ENCODE measurements around the gene LRPPRC.
A peak's percentile ranks its signal among the peaks of the same experiment; 100 is the strongest.
"Not testable (repeated sequence)": the region's sequence is repeated elsewhere in the genome, so short reads cannot be mapped to it uniquely, and the experiment has no call there.

LRPPRC gene

GRCh38 chr2:43911136-43911790 is 84.5 kb downstream of the LRPPRC start:
- DNase-seq (ENCODE audit: low read depth in 2 of 2), result not testable (repeated sequence)

- DNase-seq (ENCODE audit: low read depth in 2 of 2), result no peak
These were observed 89.2 kb downstream of the LRPPRC start for GRCh38 chr2:43906448-43907109.

DNA sequence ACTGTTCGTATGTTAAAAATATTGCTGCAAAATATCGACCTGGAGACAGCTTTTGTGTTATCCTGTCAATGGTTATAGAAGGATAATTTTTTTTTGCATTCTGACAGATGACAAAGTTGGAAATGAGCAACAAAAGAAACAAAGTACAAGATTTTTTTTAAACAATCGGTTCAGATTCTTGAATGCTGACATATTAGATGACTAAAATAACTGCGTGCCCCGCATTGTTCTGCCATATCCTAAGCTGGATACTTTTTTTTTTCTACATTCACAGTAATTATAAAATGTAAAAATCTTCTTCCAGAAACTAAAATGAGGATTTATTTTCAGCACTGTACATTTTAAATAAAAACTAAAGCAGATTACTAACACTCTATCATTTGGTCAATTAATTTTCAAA is 89.9 kb downstream of the LRPPRC start:
- no peak for DNase-seq (ENCODE audit: low read depth in 2 of 2)

GRCh38 chr2:43905371-43905803 is 90.4 kb downstream of the LRPPRC start:
- no peak for DNase-seq (ENCODE audit: low read depth in 2 of 2)

GRCh38 chr2:43899589-43899988 is 96.2 kb downstream of the LRPPRC start:
- no peak for DNase-seq (ENCODE audit: low read depth in 2 of 2)

DNA sequence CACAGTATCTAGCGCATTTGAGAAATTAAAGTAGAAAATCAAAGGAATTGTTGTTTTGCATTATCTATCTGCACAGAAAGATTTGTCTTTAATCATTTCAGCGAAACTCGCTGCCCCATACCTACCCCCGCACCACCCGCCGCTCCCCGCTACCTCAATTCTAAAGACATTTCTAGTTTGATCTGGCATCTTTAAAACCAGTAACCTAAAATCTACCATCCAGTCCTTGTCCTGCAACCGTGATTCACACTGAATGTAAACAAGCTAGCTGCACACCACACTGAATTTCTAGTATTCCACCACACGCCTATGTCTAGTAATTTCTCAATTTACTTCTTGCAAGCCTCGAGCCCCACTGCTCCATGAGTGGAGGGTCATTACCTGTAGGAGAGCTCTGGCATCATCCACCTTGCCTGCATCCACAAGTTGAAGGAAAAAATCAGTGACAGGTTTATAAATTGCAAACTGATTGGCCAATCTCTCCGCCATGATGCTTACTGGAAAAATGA is 96.9 kb downstream of the LRPPRC start:
- DNase-seq (ENCODE audit: low read depth in 2 of 2), result no peak

- no peak for DNase-seq (ENCODE audit: low read depth in 2 of 2)
These were observed 97.5 kb downstream of the LRPPRC start for GRCh38 chr2:43898134-43898837.

DNA sequence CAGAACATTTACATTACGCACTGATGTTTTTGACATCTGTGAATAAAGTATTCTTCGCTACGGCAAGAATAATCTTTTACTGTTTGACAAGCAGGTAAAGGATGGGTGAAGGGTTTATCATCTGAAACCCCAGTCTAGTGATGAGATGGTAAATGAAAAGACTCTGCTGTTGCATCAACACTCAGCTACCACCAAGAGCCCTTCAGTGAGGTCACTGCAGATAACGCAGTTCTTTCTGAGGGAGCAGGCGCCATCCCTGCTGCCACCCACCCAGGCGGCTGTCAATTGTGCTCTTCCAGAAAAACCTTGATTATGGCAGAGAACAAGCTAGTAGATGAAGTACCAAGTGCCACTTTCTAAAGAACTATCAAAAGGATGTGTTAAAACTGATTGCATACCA is 98.3 kb downstream of the LRPPRC start:
- DNase-seq (ENCODE audit: low read depth in 2 of 2), result no peak

DNA sequence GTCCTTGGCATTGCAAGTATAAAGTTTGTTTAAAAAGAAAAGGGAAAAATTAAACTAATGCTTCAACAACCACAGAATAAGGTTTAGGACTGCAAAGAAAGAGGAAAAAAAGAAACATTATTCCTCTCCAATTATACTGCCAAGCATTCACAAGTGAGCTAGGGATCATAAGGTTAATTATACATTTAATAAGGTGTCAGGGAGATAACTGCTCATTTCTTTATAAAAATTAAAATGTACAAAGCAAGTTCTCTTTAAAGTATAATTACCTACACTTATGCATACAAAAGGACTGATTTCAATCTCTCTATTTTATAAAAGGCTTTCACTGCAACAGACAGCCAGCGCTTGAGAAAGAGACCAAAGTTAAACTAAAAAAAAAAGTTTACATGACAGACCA is 98.9 kb downstream of the LRPPRC start:
- DNase-seq (ENCODE audit: low read depth in 2 of 2), result no peak

- no peak for DNase-seq (ENCODE audit: low read depth in 2 of 2)
These were observed 101.0 kb downstream of the LRPPRC start for GRCh38 chr2:43894743-43895142.

GRCh38 chr2:43890855-43891254 is 104.9 kb downstream of the LRPPRC start:
- no peak for DNase-seq (ENCODE audit: low read depth in 2 of 2)

DNA sequence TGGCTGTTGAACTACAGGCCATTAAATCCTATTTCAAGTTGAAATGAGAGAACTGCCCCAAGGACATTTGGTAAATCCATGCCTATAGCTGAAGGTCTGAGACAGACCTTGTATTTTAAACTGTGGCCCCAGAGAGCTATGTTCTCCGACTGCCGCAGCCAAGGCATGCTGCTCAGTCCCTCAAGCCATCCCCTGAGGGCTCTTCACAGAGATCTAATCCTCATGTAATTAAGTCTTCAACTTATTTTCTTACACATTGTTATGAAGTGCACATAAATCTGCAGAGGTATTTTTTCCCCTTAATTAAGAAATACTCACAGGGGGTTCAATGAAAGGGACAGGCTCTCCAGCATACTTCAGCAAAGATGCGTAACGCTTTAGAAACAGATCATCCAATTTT is 106.4 kb downstream of the LRPPRC start:
- DNase-seq (ENCODE audit: low read depth in 2 of 2), result no peak

DNA sequence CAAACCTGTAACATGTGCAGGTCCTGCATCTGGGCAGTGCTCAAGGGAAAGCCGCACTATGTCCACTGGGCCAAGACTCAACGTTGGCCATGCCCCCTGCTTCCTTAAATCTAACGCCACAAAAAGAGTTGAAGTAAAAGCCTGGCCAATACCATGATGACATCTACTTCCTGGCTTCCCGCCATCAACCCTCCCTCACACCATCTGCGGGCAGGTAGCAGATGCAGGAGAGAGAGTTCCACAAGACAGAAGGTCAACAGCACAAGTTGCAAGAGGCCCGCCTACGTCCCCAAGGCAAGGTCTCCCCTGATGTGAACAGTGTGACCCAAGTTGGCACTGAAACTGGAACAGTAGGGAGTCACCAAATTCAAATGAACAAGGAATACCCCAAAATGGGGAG is 108.6 kb downstream of the LRPPRC start:
- DNase-seq (ENCODE audit: low read depth in 2 of 2), result no peak

- DNase-seq (ENCODE audit: low read depth in 2 of 2), result no peak
These were observed 110.6 kb downstream of the LRPPRC start for GRCh38 chr2:43885132-43885632.

DNA sequence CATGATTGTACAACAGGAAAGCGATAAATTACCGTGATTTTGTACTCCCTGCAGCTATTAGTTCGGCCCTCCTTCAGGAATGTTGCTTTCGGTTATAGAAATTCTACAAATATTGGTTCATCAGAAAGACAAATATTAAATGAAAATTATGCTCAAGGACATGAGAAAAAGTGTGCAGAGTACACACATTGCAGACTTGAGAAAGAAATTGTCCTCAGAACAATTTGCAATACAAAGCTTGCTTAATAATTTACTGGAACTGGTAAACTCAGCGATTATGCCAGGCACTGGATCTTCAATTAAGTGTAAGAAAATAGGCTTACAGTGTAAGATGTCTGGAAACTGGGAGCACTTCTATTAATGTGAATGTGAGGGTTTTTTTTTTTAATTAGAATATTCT is 111.1 kb downstream of the LRPPRC start:
- DNase-seq (ENCODE audit: low read depth in 2 of 2), result no peak

DNA sequence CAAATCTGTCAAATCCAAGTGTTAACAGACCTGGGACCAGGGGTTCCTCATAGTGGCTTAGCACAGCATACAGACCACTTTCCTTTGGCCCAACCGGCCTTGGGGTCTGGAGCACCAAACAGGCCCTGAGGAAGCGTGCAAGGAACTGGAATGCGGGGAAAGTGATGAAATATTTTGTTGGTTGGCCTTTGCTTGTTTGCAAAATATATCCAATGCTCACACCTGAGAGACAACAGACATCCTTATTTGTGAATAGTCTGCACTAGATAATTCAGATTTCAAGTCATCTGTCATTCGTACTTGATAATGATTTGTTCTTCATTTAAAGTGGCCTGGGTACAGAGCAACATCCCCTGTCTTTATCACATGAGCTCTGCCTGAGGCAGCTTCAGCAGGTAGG is 113.5 kb downstream of the LRPPRC start:
- no peak for DNase-seq (ENCODE audit: low read depth in 2 of 2)

- no peak for DNase-seq (ENCODE audit: low read depth in 2 of 2)
These were observed 114.8 kb downstream of the LRPPRC start for GRCh38 chr2:43880952-43881351.

DNA sequence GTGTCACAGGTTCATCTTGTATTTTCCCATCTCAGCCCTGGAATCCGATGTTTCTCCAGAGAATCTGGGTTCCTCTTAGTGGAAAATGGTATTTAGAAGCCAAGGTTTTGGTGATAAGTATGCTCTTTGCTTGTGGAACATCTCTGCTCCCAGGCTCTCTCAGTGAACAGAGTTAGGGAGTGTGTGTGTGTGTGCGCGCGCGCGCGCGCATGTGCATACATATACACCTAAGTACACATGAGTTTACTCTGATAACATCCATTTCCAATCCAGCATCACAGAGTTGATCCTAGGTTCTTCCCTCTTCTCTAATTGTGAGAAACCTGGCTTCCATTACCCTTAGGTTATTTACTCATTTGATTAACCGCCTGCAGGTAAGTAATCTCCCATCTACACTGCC is 115.3 kb downstream of the LRPPRC start:
- DNase-seq (ENCODE audit: low read depth in 2 of 2), result no peak

DNA sequence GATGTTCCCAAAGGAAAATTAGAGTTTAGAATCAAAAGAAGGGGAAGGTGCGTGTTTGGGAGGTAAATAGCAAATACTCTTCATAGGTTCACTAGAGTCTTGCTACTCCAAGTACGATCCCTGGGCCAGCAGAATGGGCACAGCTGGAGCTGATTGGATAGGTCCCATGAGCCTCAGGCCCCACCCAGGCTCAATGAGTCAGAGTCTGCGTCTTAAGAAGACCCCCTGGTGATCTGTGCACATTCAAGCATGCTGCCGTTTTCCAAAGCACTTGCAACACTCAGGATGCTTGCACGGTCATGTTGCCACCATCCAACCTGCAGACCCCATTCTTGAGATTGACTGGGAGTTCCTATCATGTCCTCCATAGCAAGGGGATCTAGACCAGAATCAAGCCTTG is 116.5 kb downstream of the LRPPRC start:
- DNase-seq (ENCODE audit: low read depth in 2 of 2), result no peak

DNA sequence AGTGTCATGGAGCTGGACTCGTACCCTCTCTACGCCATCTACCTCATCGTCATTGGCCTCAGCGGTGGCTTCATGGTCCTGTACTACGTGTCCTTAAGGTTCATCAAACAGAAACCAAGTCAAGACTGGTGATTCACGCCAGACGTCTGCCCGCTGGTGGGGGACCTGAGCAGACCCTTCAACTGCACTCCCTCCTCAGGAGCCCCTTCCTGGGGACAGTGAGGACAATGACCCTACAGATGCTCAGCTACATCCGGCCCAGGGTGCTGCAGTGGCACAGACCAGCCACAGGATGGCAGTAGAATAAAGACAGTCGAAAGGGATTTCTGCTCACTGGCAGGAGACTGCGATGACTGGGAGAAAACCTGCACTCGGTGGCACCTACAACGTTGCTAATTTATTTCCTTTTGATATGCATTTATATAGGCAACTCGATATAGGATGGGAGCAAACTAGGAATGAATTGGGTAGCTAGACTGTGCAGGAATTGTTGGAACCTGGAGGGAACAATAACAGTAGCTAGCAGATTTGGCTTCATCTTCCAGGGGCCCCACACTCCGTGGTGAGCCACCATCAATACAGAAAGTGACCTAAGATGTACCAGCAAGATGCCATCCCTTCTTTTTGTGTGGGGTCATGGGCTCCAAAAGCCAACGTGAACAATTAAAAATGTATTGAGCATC is 117.9 kb downstream of the LRPPRC start:
- DNase-seq (ENCODE audit: low read depth in 2 of 2), result peak; percentile 39 to 71

DNA sequence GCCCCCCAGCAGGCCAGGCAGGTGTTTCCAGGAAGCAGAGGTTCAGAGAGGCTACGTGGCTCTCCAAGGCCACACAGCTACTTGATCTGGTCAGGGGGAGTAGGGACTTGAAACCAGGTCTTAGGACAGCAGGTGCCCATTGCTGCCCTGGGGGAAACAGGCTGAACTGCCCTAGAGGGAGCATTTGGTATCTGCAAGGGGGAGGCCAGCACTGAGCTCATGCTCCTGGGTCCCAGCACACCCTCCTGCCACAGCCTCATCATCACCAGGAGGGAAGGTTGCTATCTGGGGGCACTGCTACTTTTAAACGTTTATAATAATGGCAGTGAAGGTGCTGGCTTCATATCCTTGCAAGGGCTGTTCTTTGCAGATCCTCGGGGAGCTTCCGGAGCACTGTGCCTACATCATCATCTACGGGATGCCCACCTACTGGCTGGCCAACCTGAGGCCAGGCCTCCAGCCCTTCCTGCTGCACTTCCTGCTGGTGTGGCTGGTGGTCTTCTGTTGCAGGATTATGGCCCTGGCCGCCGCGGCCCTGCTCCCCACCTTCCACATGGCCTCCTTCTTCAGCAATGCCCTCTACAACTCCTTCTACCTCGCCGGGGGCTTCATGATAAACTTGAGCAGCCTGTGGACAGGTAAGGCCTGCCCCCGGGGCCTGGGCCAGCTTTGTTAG is 120.9 kb downstream of the LRPPRC start:
- no peak for DNase-seq (ENCODE audit: low read depth in 2 of 2)

DNA sequence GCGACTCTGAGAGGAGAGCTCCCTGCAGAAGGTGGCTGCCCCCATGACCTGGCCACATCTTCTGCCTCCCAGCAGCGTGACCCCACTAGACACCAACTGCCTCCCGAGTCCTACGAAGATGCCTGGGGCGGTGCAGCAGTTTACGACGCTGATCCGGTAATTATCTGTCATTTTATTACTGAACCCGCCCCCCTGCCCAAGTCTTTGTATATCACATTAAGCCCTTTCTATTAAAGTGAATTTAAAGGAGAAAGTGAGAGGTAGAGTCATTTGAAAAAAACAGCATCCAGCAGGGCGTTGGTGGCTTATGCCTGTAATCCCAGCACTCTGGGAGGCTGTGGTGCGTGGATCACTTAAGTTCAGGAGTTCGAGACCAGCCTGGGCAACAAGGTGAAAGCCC is 123.6 kb downstream of the LRPPRC start:
- DNase-seq (ENCODE audit: low read depth in 2 of 2), result no peak

Data from stimulated activated CD4-positive, alpha-beta T cell treated with anti-CD3 and anti-CD28 coated beads, Interleukin-12 subunit alpha, Interleukin-12 subunit beta, amount 100 ng/mL, for 24 hours (primary cell).